NCI-H1048 (cell line): ENCODE measurements around the gene CAMK2G.

Source experiments
- DNase-seq: peaks from one replicate; lab custom pipeline; 2025; lab: John Stamatoyannopoulos, UW

CAMK2G gene

DNA sequence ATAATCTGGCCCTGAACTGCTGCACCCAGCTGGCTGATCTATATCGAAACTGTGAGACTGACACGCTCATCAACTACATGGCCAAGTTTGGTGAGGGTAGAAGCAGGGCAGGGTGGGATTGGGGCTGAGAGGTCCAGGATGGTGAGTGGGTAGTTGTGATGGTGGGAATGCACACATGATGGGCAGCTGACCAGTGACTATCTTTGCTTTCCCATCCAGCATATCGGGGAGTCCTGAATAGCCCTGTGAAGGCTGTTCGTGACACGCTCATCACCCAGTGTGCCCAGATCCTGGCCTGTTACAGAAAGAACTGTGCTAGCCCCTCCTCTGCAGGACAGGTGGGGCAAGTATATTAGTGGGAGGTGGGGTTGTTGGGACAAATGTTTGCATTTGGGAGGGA, 105.0 kb downstream of the CAMK2G start:
- no peak for DNase-seq

- no peak for DNase-seq
Measured at GRCh38 chr10:73768881-73769280, 105.5 kb downstream of the CAMK2G start.

DNA sequence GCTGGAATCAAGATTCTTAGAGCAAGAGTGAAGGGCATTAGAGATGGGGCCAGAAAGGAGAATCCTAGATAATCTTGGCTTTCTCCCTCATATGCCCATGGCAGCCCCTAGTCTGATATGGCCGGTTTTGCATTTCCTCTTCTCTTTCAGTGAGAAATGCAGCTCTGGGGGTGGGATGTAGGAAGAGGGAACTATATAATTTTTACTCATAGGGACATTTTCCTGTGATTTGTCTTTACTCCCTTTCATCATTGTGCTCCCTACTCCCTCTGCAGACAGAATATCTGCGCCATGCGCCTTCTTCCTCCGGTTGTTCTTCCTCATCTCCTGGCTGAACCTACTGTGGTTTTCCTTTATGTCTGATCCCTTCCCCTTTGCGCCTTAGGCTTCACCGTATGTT, 109.3 kb downstream of the CAMK2G start:
- DNase-seq = no peak

GRCh38 chr10:73763343-73763742, 111.0 kb downstream of the CAMK2G start:
- DNase-seq = no peak

DNA sequence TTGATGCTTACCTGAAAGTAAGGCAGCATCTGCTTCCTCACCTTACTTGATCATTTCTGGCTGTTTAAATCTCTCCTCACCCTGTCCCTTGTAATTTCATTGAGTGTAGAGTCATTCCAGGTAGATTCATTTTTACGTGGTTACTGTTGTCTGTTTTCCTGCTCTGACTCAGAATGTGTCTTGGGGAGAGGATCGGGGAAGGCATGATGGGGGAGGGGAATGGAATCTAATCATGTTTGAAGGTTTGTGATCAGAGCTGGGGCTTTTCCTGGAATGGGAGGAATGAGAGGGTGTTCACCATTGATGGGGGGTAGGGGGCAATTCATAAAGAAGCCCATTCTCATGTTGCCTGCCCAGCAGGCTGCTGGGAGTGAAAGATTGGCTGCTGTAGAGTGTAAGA, 111.4 kb downstream of the CAMK2G start:
- DNase-seq = no peak
